ENCODE data around the gene PAX4.

The PAX4 gene, protein sequence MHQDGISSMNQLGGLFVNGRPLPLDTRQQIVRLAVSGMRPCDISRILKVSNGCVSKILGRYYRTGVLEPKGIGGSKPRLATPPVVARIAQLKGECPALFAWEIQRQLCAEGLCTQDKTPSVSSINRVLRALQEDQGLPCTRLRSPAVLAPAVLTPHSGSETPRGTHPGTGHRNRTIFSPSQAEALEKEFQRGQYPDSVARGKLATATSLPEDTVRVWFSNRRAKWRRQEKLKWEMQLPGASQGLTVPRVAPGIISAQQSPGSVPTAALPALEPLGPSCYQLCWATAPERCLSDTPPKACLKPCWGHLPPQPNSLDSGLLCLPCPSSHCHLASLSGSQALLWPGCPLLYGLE

DNA sequence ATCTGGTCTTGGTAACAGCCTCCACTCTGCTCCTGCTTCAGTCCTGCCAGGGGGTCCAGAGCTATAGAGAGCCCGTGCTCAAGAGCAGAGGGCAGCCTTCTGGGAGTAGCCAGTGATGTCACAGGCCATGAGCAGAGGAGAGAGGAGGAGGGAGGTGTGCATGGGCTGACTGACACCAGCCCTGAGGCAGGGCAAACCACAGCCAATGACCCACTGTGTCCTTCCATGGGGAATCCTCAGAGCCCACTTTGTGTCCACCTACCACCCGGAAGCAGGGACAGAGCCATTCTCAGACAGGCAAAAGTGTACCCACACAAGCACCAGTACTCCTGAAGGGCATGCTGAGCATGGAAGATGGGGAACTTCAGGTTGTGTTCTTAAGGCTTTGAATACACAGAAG lies at the start of gene PAX4:
Gene PAX4, minus strand, starts transcription at position 101 of the 400 bp plus-strand sequence. CDS start 2,214 bp downstream, outside the sequence.
- no peak for DNase-seq (ENCODE audit: low read depth)

DNA sequence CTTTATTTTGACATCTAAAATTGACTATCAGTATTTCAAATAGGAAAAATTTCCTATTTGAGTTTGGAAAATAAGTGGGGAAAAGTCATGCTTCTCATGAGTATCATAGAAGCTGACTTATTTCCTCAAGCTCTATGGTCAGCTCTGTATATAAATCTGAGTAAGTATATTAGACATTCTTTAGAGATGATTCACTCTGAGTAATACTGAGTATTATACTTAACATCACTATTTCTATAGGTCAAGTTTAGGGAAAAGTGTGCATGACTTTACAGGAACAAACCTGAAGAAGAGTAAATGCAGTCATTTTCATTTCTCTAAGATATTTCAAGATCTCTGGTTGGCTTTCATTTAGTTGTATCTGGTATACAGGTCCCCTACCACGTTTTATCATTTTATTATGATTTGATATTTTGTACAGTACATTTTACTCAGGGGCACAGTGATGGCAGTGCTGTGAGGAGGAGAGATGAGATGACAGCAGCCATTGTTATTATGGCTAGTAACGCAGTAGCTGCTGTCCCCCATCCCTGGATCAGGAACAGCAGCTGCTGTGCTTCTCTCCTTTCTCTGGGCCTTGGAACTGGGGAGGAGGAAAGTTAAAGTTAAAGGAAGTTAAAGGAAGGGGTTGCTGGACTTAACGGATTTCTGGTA lies 49.2 kb upstream of the PAX4 start:
- DNase-seq (ENCODE audit: low read depth) = no peak

DNA sequence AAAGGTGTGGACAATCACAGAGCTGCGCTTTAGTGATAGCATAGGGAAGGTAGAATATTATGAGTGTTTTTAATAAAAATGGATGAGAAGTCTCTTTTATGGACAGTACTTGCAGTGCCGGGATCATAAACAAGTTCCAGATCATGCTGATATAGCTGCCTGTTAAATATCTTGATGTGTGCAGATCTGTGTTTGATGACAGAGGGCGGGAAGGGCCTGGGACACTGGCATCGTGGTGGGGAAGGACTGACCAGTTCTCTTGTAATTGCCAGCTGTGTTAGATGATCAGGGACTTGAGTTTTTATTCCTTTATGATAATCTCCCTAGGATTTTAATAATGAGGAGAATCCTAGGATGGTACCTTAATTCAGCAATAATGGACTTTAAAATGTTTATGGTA lies 48.7 kb upstream of the PAX4 start:
- DNase-seq (ENCODE audit: low read depth) = no peak

DNA sequence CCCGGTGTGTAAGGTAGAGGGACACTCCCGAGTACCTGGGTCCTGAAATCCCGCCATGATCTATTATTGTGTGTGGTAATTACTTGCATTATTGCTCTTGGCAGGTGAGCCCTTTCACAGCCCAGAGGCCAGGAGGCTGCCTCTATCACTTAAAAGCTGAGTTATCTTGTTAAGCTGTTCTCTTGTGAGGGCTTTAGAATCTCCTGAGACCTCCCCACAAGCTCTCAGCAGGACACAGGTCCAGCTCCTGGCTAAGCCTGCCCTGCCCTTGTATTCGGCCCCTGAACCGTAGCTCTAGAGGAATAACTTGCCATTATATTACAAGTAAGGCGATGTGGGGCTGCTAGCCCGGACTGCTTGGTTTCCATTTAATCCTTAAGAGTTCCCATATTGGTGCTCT lies 48.0 kb upstream of the PAX4 start:
- DNase-seq (ENCODE audit: low read depth) = no peak

DNA sequence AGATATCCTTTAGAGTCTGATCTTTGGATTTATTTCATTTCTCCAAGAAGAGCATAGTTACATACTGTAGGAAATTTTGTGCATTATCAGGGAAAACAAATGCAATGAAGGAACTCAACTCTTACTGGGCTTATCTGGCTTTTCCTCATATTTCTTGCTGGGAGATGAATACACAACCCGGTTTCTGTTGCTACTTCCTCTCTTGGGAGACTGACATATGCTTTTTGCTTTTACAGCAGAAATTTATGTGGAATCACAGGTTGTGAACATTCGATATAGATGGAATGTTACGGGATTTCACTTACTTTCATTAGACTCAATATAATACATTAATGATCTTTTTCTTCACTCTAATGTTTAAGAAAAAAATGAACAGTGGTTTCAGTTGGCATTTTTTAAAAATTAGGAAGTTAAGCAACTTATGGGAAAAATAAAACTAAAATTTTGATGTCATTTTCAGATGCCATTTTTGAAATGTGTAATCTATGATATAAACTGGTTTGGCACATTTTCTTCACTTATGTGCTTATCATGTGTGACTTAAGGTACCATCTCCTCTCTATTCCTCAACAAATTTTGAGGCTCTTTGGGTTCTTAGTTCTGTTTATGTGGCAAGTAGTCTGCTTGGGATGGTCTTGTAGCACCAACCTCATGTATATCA lies 41.2 kb upstream of the PAX4 start:
- no peak for DNase-seq (ENCODE audit: low read depth)

DNA sequence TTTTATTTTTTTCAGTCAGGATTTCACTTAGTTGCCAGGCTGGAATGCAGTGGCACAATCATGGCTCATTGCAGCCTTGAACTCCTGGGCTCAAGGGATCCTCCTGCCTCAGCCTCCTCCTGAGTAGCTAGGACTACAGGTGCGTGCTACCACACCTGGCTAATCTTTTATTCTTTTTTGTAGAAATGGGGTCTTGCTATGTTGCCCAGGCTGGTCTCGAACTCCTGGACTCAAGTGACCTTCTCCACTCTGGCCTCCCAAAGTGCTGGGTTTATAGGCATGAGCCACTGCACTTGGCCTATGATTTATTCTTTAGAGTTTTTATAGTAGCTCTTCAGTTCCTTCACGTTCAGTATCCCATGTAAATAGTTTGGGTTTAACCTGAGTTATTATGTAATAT lies 39.6 kb upstream of the PAX4 start:
- no peak for DNase-seq (ENCODE audit: low read depth)

DNA sequence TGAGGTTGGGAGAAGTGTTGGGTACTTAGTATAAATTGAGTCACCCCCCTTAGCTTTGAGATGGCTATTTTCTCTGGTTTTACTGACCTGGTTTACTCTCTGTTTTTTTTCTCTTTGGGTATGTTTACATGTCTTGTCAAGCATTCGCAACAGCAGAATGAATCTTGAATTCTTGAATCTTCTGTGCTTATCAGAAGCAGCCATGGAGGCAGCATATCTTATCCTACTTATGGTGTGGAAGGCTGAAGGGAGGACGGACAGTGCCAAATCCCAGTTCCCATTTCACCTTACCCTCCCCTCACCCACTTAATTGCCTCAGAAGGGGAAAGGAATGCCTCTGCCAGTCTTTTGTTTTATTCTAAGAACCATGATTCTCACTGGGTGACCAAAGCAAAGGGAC lies 37.8 kb upstream of the PAX4 start:
- no peak for DNase-seq (ENCODE audit: low read depth)

DNA sequence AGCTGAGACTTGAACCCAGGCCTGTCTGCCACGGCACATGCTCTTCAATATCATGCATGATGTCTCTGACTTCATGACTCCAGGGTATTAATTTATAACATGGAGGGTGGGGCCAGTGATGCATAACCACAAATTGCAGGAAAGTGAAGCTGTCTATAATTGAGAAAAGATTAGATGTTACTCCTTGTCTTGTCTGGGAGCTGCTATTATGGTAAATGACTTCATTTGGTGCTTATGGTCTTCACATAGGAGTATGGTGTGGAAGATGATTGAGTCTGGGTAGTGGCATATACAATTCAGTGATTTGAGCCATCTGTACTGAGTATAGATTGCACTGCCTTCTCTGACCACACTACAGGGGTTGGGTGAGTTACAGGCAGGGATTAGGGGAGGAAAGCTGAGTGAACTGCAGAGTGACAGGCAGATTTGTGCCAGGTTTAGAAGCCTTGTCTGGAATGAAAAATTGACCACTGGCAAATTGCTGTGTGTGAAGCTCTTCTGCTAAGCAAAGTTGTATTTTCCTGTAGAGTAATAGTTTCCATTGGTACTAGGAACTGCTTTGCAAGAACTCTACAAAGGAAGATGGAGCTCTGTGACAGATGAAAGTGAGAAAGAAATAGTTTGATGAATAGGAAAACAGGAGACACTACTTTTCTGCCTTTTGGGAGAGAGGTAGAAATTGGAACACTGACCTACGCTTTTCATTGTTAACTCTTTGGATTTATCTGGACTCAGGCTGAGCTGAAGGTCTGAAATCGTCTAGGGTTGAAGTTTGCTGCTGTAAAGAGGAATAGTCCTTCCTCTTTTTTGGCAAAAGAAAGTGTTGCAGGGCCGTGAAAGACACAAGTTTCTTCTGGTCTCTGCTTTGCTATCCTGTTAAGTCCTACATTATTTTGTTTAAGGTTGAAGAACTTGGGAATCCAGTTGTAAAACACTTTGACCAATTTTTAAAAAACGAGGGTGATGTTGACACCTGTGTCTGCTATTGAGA lies 36.8 kb upstream of the PAX4 start:
- no peak for DNase-seq (ENCODE audit: low read depth)

DNA sequence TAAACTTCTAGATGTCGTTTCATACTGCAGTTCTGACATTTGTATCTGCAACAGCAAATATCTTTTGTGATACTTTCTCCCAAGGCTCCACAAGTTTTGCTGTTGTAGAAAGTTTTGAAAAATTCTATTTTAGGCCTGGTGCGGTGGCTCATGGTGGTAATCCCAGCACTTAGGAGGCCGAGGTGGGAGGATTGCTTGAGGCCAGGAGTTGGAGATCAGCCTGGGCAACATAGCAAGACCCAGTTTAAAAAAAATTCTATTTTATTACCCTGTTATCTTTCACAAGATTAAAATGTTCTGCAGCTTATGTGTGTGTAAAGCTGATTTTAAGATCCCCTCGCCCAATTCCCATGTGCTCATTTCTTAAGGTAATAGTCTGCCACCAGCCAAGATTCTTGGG lies 35.5 kb upstream of the PAX4 start:
- no peak for DNase-seq (ENCODE audit: low read depth)

DNA sequence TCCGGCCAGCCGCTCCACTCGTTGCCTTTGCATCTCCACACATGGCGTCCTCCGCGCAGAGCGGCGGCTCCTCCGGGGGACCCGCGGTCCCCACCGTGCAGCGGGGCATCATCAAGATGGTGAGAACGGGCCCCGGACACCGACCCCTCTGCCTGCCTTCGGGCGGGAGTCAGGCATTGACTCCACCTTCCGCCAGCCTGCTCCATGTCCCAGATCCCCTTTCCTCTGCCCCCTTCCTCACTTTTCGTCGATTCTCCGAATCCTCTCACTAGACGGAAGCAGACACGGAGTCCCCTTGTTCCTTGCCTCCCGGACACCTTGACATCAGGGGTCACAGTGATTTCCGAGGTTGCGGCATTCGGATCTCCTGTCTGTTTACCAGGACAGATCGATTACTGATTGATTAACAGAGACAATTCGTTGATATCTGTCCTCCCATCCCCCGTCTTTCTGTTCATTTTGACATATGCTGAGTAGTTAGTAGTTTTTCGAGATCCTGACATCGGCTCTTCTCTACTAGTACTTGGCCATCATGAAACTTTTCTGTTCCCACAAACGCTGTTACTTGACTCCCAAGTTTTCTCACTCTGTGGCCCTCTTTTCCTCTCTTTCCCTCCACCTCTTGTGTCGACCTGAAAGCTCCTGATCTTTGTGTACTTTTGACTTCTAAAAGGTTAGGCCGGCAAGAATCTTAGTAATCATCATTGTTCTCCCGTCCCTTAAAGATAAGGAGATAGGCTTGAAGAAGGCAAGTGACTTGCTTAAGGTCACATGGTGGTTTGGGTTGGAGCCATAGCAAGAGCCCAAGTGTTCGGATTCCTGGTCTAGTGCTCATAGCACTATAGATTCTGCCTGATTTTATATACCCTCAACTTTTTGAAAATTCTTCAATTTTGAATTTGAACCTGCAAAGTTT lies 34.6 kb upstream of the PAX4 start:
- DNase-seq (ENCODE audit: low read depth) = no peak

DNA sequence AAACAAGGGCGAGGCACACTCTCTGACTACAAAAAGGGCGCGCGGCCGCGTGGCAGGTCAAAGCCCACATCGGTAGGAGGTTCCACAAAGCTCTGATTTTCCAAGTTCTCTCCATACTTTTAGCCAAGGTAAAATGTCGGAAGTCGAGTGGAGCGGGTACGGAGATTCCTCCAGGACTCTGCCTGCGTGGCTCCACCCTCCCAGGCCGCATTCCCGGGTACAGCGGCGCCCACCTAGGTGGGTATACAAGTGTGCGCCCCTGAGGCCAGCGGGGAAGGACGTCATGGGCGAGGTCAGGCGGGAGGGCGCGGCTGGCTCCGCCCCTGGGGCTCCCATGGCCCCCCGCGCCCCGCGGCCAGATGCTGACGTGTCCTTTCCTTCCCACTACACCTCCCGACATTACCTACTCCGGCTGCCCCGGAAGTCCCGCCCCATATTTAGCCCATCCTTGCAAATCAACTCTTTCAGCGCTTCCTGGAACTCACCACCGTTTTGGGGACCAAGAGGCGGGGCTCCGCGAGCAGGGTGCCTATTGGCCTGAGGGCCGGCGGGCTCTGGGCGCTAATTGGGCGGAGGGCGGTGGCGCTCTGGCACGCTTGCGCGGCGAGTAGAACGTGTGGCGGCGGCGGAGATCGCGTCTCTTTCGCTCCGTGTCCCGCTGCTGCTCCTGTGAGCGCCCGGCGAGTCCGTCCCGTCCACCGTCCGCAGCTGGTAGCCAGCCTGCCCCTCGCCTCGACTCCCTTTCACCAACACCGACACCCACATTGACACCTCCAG lies 33.8 kb upstream of the PAX4 start, which contains the start of gene SND1:
Gene SND1, plus strand, starts transcription at position 639 of the 777 bp plus-strand sequence. CDS start 180 bp downstream, outside the sequence.
- peak; percentile 99 for DNase-seq (ENCODE audit: low read depth)

DNA sequence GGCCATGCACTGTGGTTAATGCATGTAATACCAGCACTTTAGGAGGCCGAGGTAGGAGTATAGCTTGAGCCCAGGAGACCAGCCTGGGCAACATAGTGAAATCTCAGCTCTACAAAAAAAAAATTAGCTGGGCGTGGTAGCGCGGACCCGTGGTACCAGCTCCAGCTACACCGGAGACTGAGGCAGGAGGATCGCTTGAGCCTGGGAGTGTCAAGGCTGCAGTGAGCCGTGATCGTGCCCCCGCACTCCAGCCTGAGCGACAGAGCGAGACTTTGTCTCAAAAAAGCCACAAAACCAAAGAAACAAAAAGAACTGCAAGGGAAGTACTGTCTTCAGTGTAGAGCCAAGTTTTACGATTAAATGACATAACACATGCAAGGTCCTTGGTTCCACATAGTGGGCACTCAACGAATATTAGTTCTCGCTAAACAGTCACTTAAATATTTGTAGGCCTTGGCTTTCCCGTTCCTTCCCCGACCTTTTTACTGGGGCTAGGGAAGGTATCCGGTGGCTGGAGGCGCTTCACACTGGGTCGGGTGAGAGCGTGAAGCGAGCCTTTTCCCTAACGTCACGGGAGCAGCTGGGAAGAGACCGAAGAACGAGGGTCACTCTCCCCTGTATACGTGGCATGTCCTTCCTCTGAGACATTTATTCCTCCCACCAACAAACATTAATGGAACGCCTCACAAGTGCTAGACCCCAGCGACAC lies 33.1 kb upstream of the PAX4 start:
- no peak for DNase-seq (ENCODE audit: low read depth)

DNA sequence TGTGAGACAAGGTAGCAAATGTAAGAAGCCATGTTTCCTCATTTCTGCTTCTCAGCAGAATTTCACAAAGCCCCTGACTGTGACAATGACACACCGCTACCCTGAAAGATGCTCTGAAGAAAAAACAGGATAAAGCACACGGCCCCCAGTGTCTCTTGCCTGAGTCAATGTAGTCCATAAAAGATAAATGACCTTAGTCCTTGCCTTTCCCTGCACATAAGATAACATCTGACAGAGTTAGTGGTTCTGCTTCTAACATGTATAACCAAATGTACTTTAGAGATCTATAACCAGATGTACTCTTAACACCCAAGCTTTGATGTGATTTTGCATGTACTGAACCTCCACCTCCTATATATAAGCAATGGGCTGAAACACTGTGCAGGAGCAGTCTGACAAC lies 31.0 kb upstream of the PAX4 start:
- no peak for DNase-seq (ENCODE audit: low read depth)

DNA sequence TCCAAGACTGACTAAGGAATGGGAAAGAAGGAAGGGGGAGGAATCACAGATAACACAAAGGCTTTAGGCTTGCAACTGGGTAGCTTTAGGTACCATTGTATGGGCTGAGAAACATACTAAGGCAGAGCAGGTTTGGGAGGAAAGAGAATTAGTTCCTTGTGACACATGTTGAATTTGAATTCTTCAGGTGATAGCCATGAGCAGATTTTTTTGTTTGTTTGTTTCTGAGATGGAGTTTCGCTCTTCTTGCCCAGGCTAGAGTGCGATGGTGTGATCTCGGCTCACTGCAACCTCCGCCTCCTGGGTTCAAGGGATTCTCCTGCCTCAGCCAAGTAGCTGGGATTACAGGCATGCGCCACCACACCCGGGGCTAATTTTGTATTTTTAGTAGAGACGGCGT lies 29.7 kb upstream of the PAX4 start:
- DNase-seq (ENCODE audit: low read depth) = no peak

DNA sequence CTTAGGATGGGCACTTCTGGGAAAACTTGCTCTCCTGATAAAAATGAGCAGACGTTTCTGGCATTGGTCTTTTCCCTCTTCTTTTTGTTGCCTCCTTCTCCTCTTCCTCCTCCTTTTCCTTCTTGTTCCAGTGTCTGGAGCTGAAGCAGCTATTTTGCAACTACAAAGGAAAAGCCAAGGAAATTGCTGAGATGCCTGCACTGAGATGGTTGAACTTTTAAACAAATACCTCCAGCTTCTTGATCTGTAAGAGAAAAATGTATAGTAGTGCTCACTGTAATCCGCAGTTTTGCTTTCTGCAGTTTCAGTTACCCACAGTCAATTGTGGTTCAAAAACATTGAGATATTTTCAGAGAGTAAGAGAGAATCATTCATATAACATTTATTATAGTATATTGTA lies 26.5 kb upstream of the PAX4 start:
- DNase-seq (ENCODE audit: low read depth) = no peak

DNA sequence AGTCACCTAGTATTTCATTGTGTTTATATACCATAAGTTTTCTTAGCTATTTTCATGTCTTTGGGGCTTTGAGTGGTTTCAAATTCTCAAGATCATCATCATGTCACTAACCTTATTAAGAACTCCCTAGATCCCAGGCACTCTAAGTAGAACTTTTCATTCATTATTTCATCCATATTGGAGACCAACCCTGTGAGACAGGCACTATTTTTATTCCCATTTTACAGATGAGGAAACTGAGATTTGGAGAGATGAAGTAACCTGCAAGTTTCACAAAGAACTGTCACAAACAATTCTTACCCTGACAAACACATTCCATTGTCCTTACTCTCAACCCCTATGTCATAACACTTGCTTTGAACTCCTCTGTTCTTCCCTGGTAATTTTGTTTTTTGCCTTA lies 20.3 kb upstream of the PAX4 start:
- no peak for DNase-seq (ENCODE audit: low read depth)

DNA sequence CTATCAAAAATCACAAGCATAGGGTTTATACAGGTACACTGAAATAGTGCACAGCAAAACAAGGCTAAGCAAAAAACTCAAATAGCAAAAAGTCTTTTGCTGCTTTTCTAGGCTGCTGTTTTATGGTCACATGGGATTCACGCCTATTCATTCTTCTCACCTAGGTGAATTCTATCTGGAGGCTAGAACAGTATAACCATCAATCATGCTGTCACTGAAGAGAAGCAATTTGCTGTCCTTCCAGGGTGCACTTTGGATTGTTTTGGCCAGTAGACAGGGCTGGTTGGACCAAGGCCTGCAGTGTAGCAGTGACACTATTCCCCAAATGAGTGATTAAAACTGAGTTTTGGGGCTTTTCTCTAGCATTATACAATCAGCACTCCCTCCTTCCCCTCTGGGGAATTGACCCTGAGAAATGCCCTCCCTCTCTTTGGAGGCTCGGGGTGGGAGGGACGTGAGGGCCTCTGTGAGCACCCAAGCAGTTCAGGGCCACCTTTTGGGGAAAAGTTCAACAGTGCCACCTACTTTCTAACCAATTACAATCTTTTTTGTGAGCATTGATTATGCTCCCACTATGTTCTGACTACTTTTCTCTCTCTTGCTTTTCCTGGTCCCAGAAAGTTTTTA lies 17.8 kb upstream of the PAX4 start:
- DNase-seq (ENCODE audit: low read depth) = no peak

DNA sequence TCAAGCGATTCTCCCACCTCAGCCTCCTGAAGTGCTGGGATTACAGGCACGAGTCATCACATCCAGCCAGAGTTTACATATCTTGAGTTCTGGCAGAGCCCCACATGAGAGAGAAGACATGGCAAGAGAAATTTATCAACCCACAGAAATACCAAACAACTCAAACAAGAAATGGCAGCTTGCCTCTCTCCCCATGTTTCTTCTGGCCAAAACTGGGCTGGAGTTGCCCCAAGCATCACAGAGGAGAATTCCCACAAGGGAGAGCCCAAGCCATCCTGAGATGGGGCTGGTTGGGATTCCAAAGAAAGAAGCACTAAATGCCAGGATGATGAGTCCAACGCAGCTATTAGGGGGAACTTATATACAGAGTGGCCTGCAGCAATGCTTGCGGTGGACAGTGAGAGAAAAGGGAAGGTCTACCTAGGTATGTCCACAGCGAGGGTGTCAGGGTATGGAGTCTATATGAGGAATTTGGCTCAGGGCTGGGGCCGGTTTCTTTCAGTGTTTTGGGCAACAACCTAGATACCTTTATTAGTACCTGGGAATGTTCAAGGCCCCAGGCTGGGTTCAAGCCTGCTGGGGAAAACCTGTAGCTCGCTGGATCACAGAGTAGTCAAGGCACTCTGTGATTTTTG lies 14.5 kb upstream of the PAX4 start:
- no peak for DNase-seq (ENCODE audit: low read depth)
